K562 (cell line): ENCODE data around the gene RND1. TPM values are rescaled to one million over a fixed set of nuclear protein-coding genes. Genes with fewer than 3 reads are reported as not detected.

Experiments
- CBFA2T2 ChIP-seq: fragments of 450-650 bp; conservative IDR thresholded peaks from 2 replicates; pipeline ENCODE4 v1.6.1; 2017; ENCODE audit warnings: mild to moderate bottlenecking
- CREB1 ChIP-seq, 2 experiments: sonication (generic) in 1 of 2; formaldehyde crosslinking in 1 of 2; IDR thresholded peaks; 2 replicates each; pipeline versions ENCODE4 v1.6.1 to v1.8.0; 2012 to 2022; ENCODE audit warnings: inconsistent platforms in 1 of 2, mild to moderate bottlenecking in 1 of 2, missing genetic modification reagents in 1 of 2, moderate library complexity in 1 of 2
- CREB3L1 ChIP-seq: fragments of 450-650 bp; IDR thresholded peaks from 2 replicates; pipeline ENCODE4 v1.6.1; 2014; ENCODE audit warnings: low read depth, mild to moderate bottlenecking, moderate library complexity, borderline replicate concordance
- EWSR1 ChIP-seq: fragments of 450-650 bp; IDR thresholded peaks from 2 replicates; pipeline ENCODE4 v1.6.1; 2018; ENCODE audit warnings: borderline replicate concordance, mild to moderate bottlenecking, low read depth, moderate library complexity; ENCODE audit not compliant: partially characterized antibody
- FIP1L1 ChIP-seq: fragments of 200-400 bp; formaldehyde crosslinking; IDR thresholded peaks from 2 replicates; pipeline ENCODE4 v1.6.1; 2018; ENCODE audit warnings: mild to moderate bottlenecking, low read depth, low read length; ENCODE audit not compliant: poor library complexity, severe bottlenecking
- KLF1 ChIP-seq: fragments of 450-650 bp; IDR thresholded peaks from 2 replicates; pipeline ENCODE4 v1.6.1; 2016; ENCODE audit warnings: missing genetic modification characterization, missing compliant biosample characterization
- KLF13 ChIP-seq: fragments of 450-650 bp; IDR thresholded peaks from 2 replicates; pipeline ENCODE4 v1.6.1; 2016; ENCODE audit warnings: missing genetic modification characterization, low read depth, mild to moderate bottlenecking, missing compliant biosample characterization, moderate library complexity, borderline replicate concordance
- LCOR ChIP-seq: sonication (generic); formaldehyde crosslinking; IDR thresholded peaks from 2 replicates; pipeline ENCODE4 v1.8.0; 2022; ENCODE audit warnings: mild to moderate bottlenecking, missing genetic modification reagents
- MAZ ChIP-seq, 2 experiments: fragments of 450-650 bp in 1 of 2; sonication (generic) in 1 of 2; formaldehyde crosslinking; IDR thresholded peaks in 1 of 2; conservative IDR thresholded peaks in 1 of 2; 2 replicates each; pipeline versions ENCODE4 v1.4.0 to v1.5.0; 2020; ENCODE audit warnings: mild to moderate bottlenecking in 1 of 2, missing genetic modification reagents in 1 of 2
- MNT ChIP-seq, 2 experiments: fragments of 450-650 bp; conservative IDR thresholded peaks; 2 replicates each; pipeline ENCODE4 v1.6.1; 2017; ENCODE audit warnings: mild to moderate bottlenecking in 2 of 2, moderate library complexity in 2 of 2
- MXD1 ChIP-seq: fragments of 250-450 bp; sonication (Bioruptor Pico); IDR thresholded peaks from 2 replicates; pipeline ENCODE4 v1.8.0; 2021; ENCODE audit warnings: borderline replicate concordance, mild to moderate bottlenecking, moderate library complexity; ENCODE audit not compliant: poor library complexity, severe bottlenecking
- NRF1 ChIP-seq, 2 experiments: fragments of 450-650 bp; IDR thresholded peaks in 1 of 2; conservative IDR thresholded peaks in 1 of 2; 2 replicates each; pipeline ENCODE4 v1.6.1; 2014; ENCODE audit warnings: mild to moderate bottlenecking in 2 of 2
- OTX1 ChIP-seq: fragments of 450-650 bp; formaldehyde crosslinking; IDR thresholded peaks from 2 replicates; pipeline ENCODE4 v1.4.0; 2022; ENCODE audit warnings: mild to moderate bottlenecking
- PHB ChIP-seq: fragments of 250-450 bp; sonication (Bioruptor Pico); IDR thresholded peaks from 2 replicates; pipeline ENCODE4 v1.5.0; 2021
- RFX5 ChIP-seq: IDR thresholded peaks from 2 replicates; pipeline ENCODE4 v1.6.1; 2011; ENCODE audit warnings: low read depth, mild to moderate bottlenecking, improper control_type of control experiment, low read length
- TARDBP ChIP-seq: fragments of 450-650 bp; IDR thresholded peaks from 2 replicates; pipeline ENCODE4 v1.6.1; 2016
- TCF7 ChIP-seq: sonication (generic); IDR thresholded peaks from 2 replicates; pipeline ENCODE4 v1.6.1; 2016; ENCODE audit warnings: antibody characterized with exemption, borderline replicate concordance
- YY1 ChIP-seq, 3 experiments: IDR thresholded peaks; 2 replicates each; pipeline ENCODE4 v1.6.1; 2011; ENCODE audit warnings: low read length in 2 of 3, mild to moderate bottlenecking in 2 of 3, moderate library complexity in 2 of 3, borderline replicate concordance in 1 of 3, control low read depth in 1 of 3, low read depth in 1 of 3; ENCODE audit not compliant: insufficient read depth in 3 of 3, insufficient replicate concordance in 2 of 3, control insufficient read depth in 1 of 3, insufficient read length in 1 of 3; ENCODE audit errors: extremely low read depth in 1 of 3
- ZNF449 ChIP-seq: fragments of 250-450 bp; sonication (Bioruptor Pico); IDR thresholded peaks from 2 replicates; pipeline ENCODE4 v1.8.0; 2022; ENCODE audit warnings: moderate library complexity, mild to moderate bottlenecking, inconsistent platforms
- polyA plus RNA-seq, 8 experiments: library from polyadenylated mRNA; depleted of rRNA in 4 of 8; stranded (reverse) in 5 of 8; unstranded in 3 of 8; fragments of >200 nt; fragmentation: Nextera tagmentation in 2 of 8; fragmentation: Illumina TruSeq in 1 of 8; extraction: Ambion mirVana in 2 of 8; extraction: Trizol in 1 of 8; gene quantifications; 2 replicates each; pipeline versions ENCODE4 v1.2.1 to v1.2.3, GENCODE V29; 2011 to 2014; ENCODE audit warnings: inconsistent platforms in 1 of 8, missing spikeins in 1 of 8
- total RNA-seq, 7 experiments: library from RNA; depleted of rRNA in 6 of 7; stranded (reverse); fragments of >200 nt in 6 of 7; fragmentation: Illumina TruSeq in 2 of 7; extraction: Trizol in 2 of 7; gene quantifications; 2 replicates each; pipeline versions ENCODE4 v1.2.1 to v1.2.3, GENCODE V29; 2011 to 2021; ENCODE audit warnings: low replicate concordance in 1 of 7

RND1 gene
- total and polyA plus RNA-seq, 9 of the 15 experiments (the other 6 are each of a cell fraction or from before 2014, with no cell fraction given): 0.18 to 0.78 (median 0.58) TPM; not detected in 2

GRCh38 chr12:48814262-48815125 is 51.2 kb downstream of the RND1 start (continued):
- TF ChIP-seq MNT (conservative IDR thresholded peaks at IDR 0.05) (peak; percentile 76 to 83), CBFA2T2 (no peak), MXD1 (CRISPR knock-in tag) (no peak), KLF13 (peak; percentile 43; the same call in 1 of the 2 replicates), ZNF449 (CRISPR knock-in tag) (no peak), TARDBP (peak; percentile 79; the same call in 1 of the 2 replicates), EWSR1 (no peak), CREB1 (IDR thresholded peaks at IDR 0.05) (no peak), CREB1 (CRISPR knock-in tag; IDR thresholded peaks at IDR 0.05) (peak; percentile 72), RFX5 (no peak), CREB3L1 (0 out of 2 replicates have a peak, but pooled peaks have one; percentile 37), KLF1 (tag) (peak; percentile 59; the same call in 1 of the 2 replicates), YY1 (IDR thresholded peaks at IDR 0.05; ENCODE audit: borderline replicate concordance in 1 of 3, control insufficient read depth in 1 of 3, extremely low read depth in 1 of 3, insufficient read depth in 3 of 3, insufficient read length in 1 of 3, insufficient replicate concordance in 2 of 3, low read depth in 1 of 3, low read length in 2 of 3) (peak in 2 of 3 experiments; percentile 62 to 78), TCF7 (0 out of 2 replicates have a peak, but pooled peaks have one; percentile 41), NRF1 (conservative IDR thresholded peaks at IDR 0.05 in 1 of 2, IDR thresholded peaks at IDR 0.05 in 1 of 2) (no peak; a peak in 2 of 4 replicates), PHB (CRISPR knock-in tag) (no peak), OTX1 (CRISPR knock-in tag) (no peak), LCOR (CRISPR knock-in tag) (peak; percentile 60), MAZ (CRISPR knock-in tag; conservative IDR thresholded peaks at IDR 0.05 in 1 of 2, IDR thresholded peaks at IDR 0.05 in 1 of 2) (peak; percentile 89), FIP1L1 (peak; percentile 91)
